IMR-90 (cell line): Measurements from ENCODE around the gene PRKAR1A. TPM values are rescaled to one million over a fixed set of nuclear protein-coding genes. Genes with fewer than 3 reads are reported as not detected.

Experiments
- ATAC-seq: fragments of 200-7000 bp; cut with Tn5 transposase; 2 replicates; pipeline ENCODE4 v1.9.1; 2020; ENCODE audit warnings: low read depth, mild to moderate bottlenecking, moderate library complexity
- BruUV-seq: library from RNA; stranded (reverse); fragments of 400-500 nt; replicated peaks from 2 replicates; lab custom pipeline; 2021; lab: Mats Ljungman, UMichigan
- CTCF ChIA-PET: fragments of 300-600 bp; formaldehyde crosslinking; extraction: SDS; loops from one replicate; lab custom pipeline; 2021; ENCODE audit warnings: antibody characterized with exemption; lab: Yijun Ruan, JAX
- POLR2A ChIA-PET: fragments of 300-600 bp; sonication (Branson Sonifier 250); formaldehyde crosslinking; loops from one replicate; lab custom pipeline; 2022; ENCODE audit warnings: antibody characterized with exemption; ENCODE audit not compliant: unreplicated experiment; lab: Charles Lee
- DNase-seq: peaks from one replicate; pipeline ENCODE4 v3.0.0; 2013
- H2AFZ ChIP-seq: replicated peaks from 2 replicates; pipeline ENCODE3; 2013; ENCODE audit warnings: low read length, mild to moderate bottlenecking; ENCODE audit not compliant: poor library complexity
- H2AK5ac ChIP-seq: 2 replicates; pipeline ENCODE4 v1.6.1; 2013; ENCODE audit warnings: low read depth, low read length, inconsistent platforms
- H2AK9ac ChIP-seq: replicated peaks from 2 replicates; pipeline ENCODE3; 2013; ENCODE audit warnings: mild to moderate bottlenecking, low read depth, low read length, moderate library complexity; ENCODE audit not compliant: poor library complexity
- H2BK120ac ChIP-seq: 2 replicates; pipeline ENCODE4 v1.6.1; 2013; ENCODE audit warnings: low read depth, low read length, inconsistent platforms
- H2BK15ac ChIP-seq: 3 replicates; pipeline ENCODE4 v1.6.1; 2013; ENCODE audit warnings: low read depth, low read length, inconsistent platforms
- H2BK20ac ChIP-seq: 2 replicates; pipeline ENCODE4 v1.6.1; 2013; ENCODE audit warnings: low read depth, mild to moderate bottlenecking, inconsistent platforms, low read length, moderate library complexity
- H2BK5ac ChIP-seq: 2 replicates; pipeline ENCODE4 v1.6.1; 2013; ENCODE audit warnings: mild to moderate bottlenecking, low read depth, low read length, inconsistent platforms; ENCODE audit not compliant: poor library complexity, severe bottlenecking
- H3K14ac ChIP-seq: replicated peaks from 2 replicates; pipeline ENCODE4 v1.6.1; 2013; ENCODE audit warnings: low read depth, low read length, inconsistent platforms
- H3K18ac ChIP-seq: 2 replicates; pipeline ENCODE4 v1.6.1; 2013; ENCODE audit warnings: low read depth, low read length, control low read depth
- H3K23ac ChIP-seq: 2 replicates; pipeline ENCODE4 v1.6.1; 2013; ENCODE audit warnings: low read depth, low read length, inconsistent platforms
- H3K27ac ChIP-seq: 2 replicates; pipeline ENCODE4 v1.5.1; 2013; ENCODE audit warnings: mild to moderate bottlenecking, control low read depth, low read length; ENCODE audit not compliant: insufficient read depth
- H3K27me3 ChIP-seq: 2 replicates; pipeline ENCODE4 v1.6.1; 2013; ENCODE audit warnings: low read length; ENCODE audit not compliant: control insufficient read depth, insufficient read depth
- H3K36me3 ChIP-seq: 2 replicates; pipeline ENCODE4 v1.6.1; 2013; ENCODE audit warnings: low read length, mixed read lengths; ENCODE audit not compliant: control insufficient read depth, insufficient read depth
- H3K4ac ChIP-seq: 2 replicates; pipeline ENCODE4 v1.6.1; 2013; ENCODE audit warnings: low read depth, low read length, inconsistent platforms
- H3K4me1 ChIP-seq: 2 replicates; pipeline ENCODE4 v1.6.1; 2013; ENCODE audit warnings: low read length, mixed read lengths; ENCODE audit not compliant: control insufficient read depth, insufficient read depth
- H3K4me2 ChIP-seq: 2 replicates; pipeline ENCODE4 v1.6.1; 2013; ENCODE audit warnings: low read depth, mild to moderate bottlenecking, control low read depth, low read length, moderate library complexity
- H3K4me3 ChIP-seq: 2 replicates; pipeline ENCODE4 v1.5.1; 2013; ENCODE audit warnings: low read depth, mild to moderate bottlenecking, control low read depth, low read length, moderate library complexity; ENCODE audit not compliant: insufficient read depth
- H3K56ac ChIP-seq: 2 replicates; pipeline ENCODE4 v1.6.1; 2013; ENCODE audit warnings: low read length, inconsistent platforms; ENCODE audit not compliant: insufficient read depth; ENCODE audit errors: extremely low read depth
- H3K79me1 ChIP-seq, 2 experiments: 2 replicates each; pipeline ENCODE4 v1.6.1; 2013; ENCODE audit warnings: low read length in 2 of 2, inconsistent platforms in 1 of 2, low read depth in 1 of 2
- H3K9ac ChIP-seq: 2 replicates; pipeline ENCODE4 v1.6.1; 2013; ENCODE audit warnings: low read depth, low read length, control low read depth
- H3K9me1 ChIP-seq: 2 replicates; pipeline ENCODE4 v1.6.1; 2013; ENCODE audit warnings: low read length, inconsistent platforms; ENCODE audit not compliant: insufficient read depth
- H3K9me3 ChIP-seq: 2 replicates; pipeline ENCODE4 v1.6.1; 2013; ENCODE audit warnings: low read length; ENCODE audit not compliant: control insufficient read depth, insufficient read depth
- H4K20me1 ChIP-seq: 2 replicates; pipeline ENCODE4 v1.6.1; 2013; ENCODE audit warnings: low read length, inconsistent platforms; ENCODE audit not compliant: insufficient read depth
- H4K5ac ChIP-seq: 2 replicates; pipeline ENCODE4 v1.6.1; 2013; ENCODE audit warnings: mild to moderate bottlenecking, low read depth, low read length, control low read depth
- H4K8ac ChIP-seq, 2 experiments: 2 replicates each; pipeline ENCODE4 v1.6.1; 2013; ENCODE audit warnings: low read depth in 2 of 2, low read length in 2 of 2, control low read depth in 1 of 2, inconsistent platforms in 1 of 2
- H4K91ac ChIP-seq: 2 replicates; pipeline ENCODE4 v1.6.1; 2013; ENCODE audit warnings: low read depth, low read length, inconsistent platforms; ENCODE audit not compliant: insufficient read depth
- BHLHE40 ChIP-seq: fragments of 150-350 bp; IDR thresholded peaks from 2 replicates; pipeline ENCODE4 v1.6.1; 2016; ENCODE audit warnings: mild to moderate bottlenecking, low read depth, low read length
- ELK1 ChIP-seq: fragments of 150-350 bp; IDR thresholded peaks from 2 replicates; pipeline ENCODE4 v1.6.1; 2016; ENCODE audit warnings: low read depth, mild to moderate bottlenecking, low read length, moderate library complexity, borderline replicate concordance
- FOS ChIP-seq: fragments of 150-350 bp; IDR thresholded peaks from 2 replicates; pipeline ENCODE4 v1.6.1; 2016; ENCODE audit warnings: low read depth, low read length
- MAFK ChIP-seq: IDR thresholded peaks from 2 replicates; pipeline ENCODE4 v1.6.1; 2012; ENCODE audit warnings: low read depth, low read length, improper control_type of control experiment
- MAZ ChIP-seq: IDR thresholded peaks from 2 replicates; pipeline ENCODE4 v1.6.1; 2012; ENCODE audit warnings: low read depth, mild to moderate bottlenecking, low read length, improper control_type of control experiment, moderate library complexity, borderline replicate concordance
- MXI1 ChIP-seq: IDR thresholded peaks from 2 replicates; pipeline ENCODE4 v1.6.1; 2012; ENCODE audit warnings: low read depth, mild to moderate bottlenecking, low read length, moderate library complexity, borderline replicate concordance
- NFE2L2 ChIP-seq: fragments of 150-350 bp; IDR thresholded peaks from 2 replicates; pipeline ENCODE4 v1.6.1; 2016; ENCODE audit warnings: low read depth, mild to moderate bottlenecking, low read length
- POLR2A ChIP-seq: IDR thresholded peaks from 2 replicates; pipeline ENCODE4 v1.6.1; 2012; ENCODE audit warnings: mild to moderate bottlenecking, low read depth, low read length
- RAD21 ChIP-seq: IDR thresholded peaks from 2 replicates; pipeline ENCODE4 v1.6.1; 2012; ENCODE audit warnings: low read length, improper control_type of control experiment
- RCOR1 ChIP-seq: IDR thresholded peaks from 2 replicates; pipeline ENCODE4 v1.6.1; 2012; ENCODE audit warnings: mild to moderate bottlenecking, low read length, improper control_type of control experiment; ENCODE audit not compliant: insufficient replicate concordance
- RFX5 ChIP-seq: IDR thresholded peaks from 2 replicates; pipeline ENCODE4 v1.8.0; 2012; ENCODE audit warnings: low read depth, mild to moderate bottlenecking, low read length, moderate library complexity
- SMC3 ChIP-seq: fragments of 150-350 bp; IDR thresholded peaks from 2 replicates; pipeline ENCODE4 v1.6.1; 2016; ENCODE audit warnings: low read depth, mild to moderate bottlenecking, antibody characterized with exemption, low read length, moderate library complexity
- USF2 ChIP-seq: fragments of 150-350 bp; IDR thresholded peaks from 2 replicates; pipeline ENCODE4 v1.6.1; 2017; ENCODE audit warnings: mild to moderate bottlenecking, antibody characterized with exemption, low read length, low read depth
- WGBS, 2 experiments: methylation state at CpG; one replicate each; pipeline versions ENCODE4 v1.1.5 to v1.1.7; 2013; ENCODE audit warnings: missing lambda C conversion rate in 2 of 2; ENCODE audit not compliant: insufficient read length in 1 of 2; ENCODE audit errors: extremely low coverage in 2 of 2; 5-methylcytosine and 5-hydroxymethylcytosine counted together
- dilution Hi-C: fragments of 300-500 bp; cut with HindIII; formaldehyde crosslinking; loops from one replicate; pipeline ENCODE4 v1.14.3; 2018; ENCODE audit warnings: low sequenced_read_pairs; ENCODE audit not compliant: unreplicated experiment
- in situ Hi-C: fragments of 300-500 bp; cut with MboI; formaldehyde crosslinking; loops from 3 replicates; pipeline ENCODE4 v1.14.3; 2019; ENCODE audit warnings: low sequenced_read_pairs, inconsistent platforms, mixed read lengths
- intact Hi-C: fragments of 100-400 bp; cut with micrococcal nuclease; formaldehyde crosslinking; loops from 2 replicates; pipeline ENCODE4 v1.10.0; 2022
- polyA plus RNA-seq, 3 experiments: library from polyadenylated mRNA; depleted of rRNA; stranded (reverse); fragments of >200 nt; gene quantifications; 2 replicates each; pipeline ENCODE4 v1.2.3, GENCODE V29; 2012; ENCODE audit warnings: low replicate concordance in 1 of 3
- total RNA-seq: library from RNA; depleted of rRNA; stranded (reverse); fragments of >200 nt; gene quantifications from 2 replicates; pipeline ENCODE4 v1.2.3, GENCODE V29; 2012
- TF ChIP-seq, protein P1 (sequence below): conservative IDR thresholded peaks from 2 replicates; pipeline ENCODE4 v1.5.1; 2012; ENCODE audit warnings: mild to moderate bottlenecking, low read depth, low read length, improper control_type of control experiment

The PRKAR1A gene
- total and polyA plus RNA-seq, 2 of the 4 experiments (the other 2 are of a cell fraction): 145 to 256 TPM

DNA sequence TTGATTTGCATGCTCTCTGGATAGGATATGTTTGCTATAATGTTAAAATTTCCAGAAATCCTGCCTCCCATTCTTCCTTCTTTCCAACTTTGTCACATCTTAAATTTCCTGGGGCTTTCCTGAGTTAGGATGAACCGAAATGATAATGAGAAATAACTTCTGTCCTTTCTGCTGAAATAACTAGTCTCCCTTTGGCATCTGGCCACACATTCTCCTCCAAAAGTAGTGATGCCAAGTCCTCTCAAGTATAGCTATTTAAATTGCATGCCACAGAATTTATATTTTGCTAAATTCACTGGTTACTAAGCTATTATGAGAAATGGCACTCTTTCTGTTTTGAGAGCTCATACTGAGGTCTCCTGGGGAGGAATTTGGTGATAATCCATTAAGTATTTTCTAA lies 58.3 kb downstream of the PRKAR1A start:
- ATAC-seq: no peak
- ChIA-PET CTCF (no interaction called here), POLR2A (no interaction called here)
- Histone ChIP-seq H3K79me1 (no peaks in the 10 kb centered on the region), H2BK120ac (no peak overlapping the region), H3K4ac (no peak overlapping the region), H2AFZ (no peak overlapping the region), H3K9me3 (no peaks in the 10 kb centered on the region), H3K23ac (no peak overlapping the region), H3K4me1 (no peaks in the 10 kb centered on the region), H4K91ac (no peak overlapping the region), H3K27ac (no peak overlapping the region), H4K8ac (no peak overlapping the region), H3K4me3 (no peak overlapping the region), H3K36me3 (no peaks in the 10 kb centered on the region), H3K9me1 (no peaks in the 10 kb centered on the region), H3K14ac (no peak overlapping the region), H2BK20ac (no peak overlapping the region), H3K56ac (no peak overlapping the region), H4K5ac (no peak overlapping the region), H2BK15ac (no peak overlapping the region), H4K20me1 (no peaks in the 10 kb centered on the region), H2BK5ac (no peak overlapping the region), H3K4me2 (no peak overlapping the region), H3K9ac (no peak overlapping the region), H3K18ac (no peak overlapping the region), H3K27me3 (peaks cover 2% of the 10 kb centered on the region), H2AK9ac (no peak overlapping the region), H2AK5ac (no peak overlapping the region)
- in situ Hi-C loops: no loop called here
- 0% methylated on average over 1 of the region's 1 CpG; no CpG with 5 or more reads in 1 of the 2 experiments for WGBS, 2 experiments
- TF ChIP-seq ELK1: no peak
- no peak for TF ChIP-seq POLR2A
- no peak for TF ChIP-seq NFE2L2
- TF ChIP-seq RFX5: no peak
- no peak for TF ChIP-seq SMC3
- TF ChIP-seq FOS: no peak
- TF ChIP-seq RAD21: no peak
- no peak for TF ChIP-seq MAFK
- no peak for TF ChIP-seq BHLHE40
- no peak for TF ChIP-seq MXI1
- TF ChIP-seq USF2: no peak
- no peak for TF ChIP-seq MAZ
- no peak for TF ChIP-seq RCOR1
- TF ChIP-seq, protein P1, sequence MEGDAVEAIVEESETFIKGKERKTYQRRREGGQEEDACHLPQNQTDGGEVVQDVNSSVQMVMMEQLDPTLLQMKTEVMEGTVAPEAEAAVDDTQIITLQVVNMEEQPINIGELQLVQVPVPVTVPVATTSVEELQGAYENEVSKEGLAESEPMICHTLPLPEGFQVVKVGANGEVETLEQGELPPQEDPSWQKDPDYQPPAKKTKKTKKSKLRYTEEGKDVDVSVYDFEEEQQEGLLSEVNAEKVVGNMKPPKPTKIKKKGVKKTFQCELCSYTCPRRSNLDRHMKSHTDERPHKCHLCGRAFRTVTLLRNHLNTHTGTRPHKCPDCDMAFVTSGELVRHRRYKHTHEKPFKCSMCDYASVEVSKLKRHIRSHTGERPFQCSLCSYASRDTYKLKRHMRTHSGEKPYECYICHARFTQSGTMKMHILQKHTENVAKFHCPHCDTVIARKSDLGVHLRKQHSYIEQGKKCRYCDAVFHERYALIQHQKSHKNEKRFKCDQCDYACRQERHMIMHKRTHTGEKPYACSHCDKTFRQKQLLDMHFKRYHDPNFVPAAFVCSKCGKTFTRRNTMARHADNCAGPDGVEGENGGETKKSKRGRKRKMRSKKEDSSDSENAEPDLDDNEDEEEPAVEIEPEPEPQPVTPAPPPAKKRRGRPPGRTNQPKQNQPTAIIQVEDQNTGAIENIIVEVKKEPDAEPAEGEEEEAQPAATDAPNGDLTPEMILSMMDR: no peak
- dilution Hi-C loops: no loop called here
- DNase-seq: no peak
- no TSS peak for BruUV-seq
- intact Hi-C loops: no loop called here
